HFF-Myc (cell line): ENCODE results near the gene ATP1B4.
"Not testable (repeated sequence)": the region's sequence is repeated elsewhere in the genome, so short reads cannot be mapped to it uniquely, and the experiment has no call there.

ENCODE experiments used
- DNase-seq: peaks from one replicate; pipeline ENCODE4 v3.0.0-alpha.2; 2011; ENCODE audit warnings: low read depth; ENCODE audit errors: extremely low read depth
- H3K4me3 ChIP-seq: replicated peaks from 2 replicates; pipeline ENCODE4 v1.5.1; 2011; ENCODE audit warnings: low read depth, mild to moderate bottlenecking, control low read depth, low read length
- TF ChIP-seq, protein P1 (sequence below): IDR thresholded peaks from 2 replicates; pipeline ENCODE4 v1.5.1; 2012; ENCODE audit warnings: mild to moderate bottlenecking, low read depth, low read length, control low read depth; ENCODE audit errors: missing control alignments

ATP1B4 gene

DNA sequence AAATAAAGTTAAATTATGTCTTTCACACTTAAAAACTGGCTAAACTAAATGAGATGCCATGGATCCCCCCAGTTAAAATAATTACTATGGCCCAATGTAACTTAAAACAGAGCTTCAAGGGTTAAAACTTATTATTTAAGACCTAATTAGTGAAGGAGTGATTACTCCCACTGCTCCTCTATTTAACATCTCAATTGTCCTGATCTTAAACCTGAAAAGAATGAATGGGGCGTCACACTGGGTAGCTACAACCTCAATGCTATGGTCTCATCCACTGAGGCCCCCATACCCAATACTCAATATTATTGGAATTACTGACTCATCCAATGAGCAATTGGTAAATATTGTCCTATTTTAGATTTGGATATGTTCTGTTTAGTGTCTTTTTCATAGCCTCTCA, 29.5 kb upstream of the ATP1B4 start:
- no peak for DNase-seq
- H3K4me3 ChIP-seq = no peak overlapping the region
- TF ChIP-seq, protein P1, sequence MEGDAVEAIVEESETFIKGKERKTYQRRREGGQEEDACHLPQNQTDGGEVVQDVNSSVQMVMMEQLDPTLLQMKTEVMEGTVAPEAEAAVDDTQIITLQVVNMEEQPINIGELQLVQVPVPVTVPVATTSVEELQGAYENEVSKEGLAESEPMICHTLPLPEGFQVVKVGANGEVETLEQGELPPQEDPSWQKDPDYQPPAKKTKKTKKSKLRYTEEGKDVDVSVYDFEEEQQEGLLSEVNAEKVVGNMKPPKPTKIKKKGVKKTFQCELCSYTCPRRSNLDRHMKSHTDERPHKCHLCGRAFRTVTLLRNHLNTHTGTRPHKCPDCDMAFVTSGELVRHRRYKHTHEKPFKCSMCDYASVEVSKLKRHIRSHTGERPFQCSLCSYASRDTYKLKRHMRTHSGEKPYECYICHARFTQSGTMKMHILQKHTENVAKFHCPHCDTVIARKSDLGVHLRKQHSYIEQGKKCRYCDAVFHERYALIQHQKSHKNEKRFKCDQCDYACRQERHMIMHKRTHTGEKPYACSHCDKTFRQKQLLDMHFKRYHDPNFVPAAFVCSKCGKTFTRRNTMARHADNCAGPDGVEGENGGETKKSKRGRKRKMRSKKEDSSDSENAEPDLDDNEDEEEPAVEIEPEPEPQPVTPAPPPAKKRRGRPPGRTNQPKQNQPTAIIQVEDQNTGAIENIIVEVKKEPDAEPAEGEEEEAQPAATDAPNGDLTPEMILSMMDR = no peak

DNA sequence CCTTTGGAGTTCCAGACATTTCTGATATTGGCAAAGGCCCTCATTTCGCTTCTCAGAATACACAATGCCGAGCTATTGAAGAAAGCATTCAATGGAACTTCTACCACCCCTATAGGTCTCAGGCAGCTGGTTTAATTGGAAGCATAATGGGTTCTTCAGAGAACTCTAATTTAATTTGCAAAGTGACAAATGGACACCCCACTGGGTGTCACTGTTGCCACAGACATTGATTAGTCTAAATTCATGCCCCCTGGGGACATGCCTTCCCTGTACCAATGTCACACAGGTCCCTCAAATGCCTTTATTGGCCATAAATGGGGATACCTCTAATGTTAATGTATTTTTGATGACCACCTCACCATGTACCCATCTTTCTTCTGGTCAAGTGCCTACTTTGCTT, 27.7 kb upstream of the ATP1B4 start:
- DNase-seq = no peak
- H3K4me3 ChIP-seq = no peak overlapping the region
- TF ChIP-seq, protein P1 = no peak

DNA sequence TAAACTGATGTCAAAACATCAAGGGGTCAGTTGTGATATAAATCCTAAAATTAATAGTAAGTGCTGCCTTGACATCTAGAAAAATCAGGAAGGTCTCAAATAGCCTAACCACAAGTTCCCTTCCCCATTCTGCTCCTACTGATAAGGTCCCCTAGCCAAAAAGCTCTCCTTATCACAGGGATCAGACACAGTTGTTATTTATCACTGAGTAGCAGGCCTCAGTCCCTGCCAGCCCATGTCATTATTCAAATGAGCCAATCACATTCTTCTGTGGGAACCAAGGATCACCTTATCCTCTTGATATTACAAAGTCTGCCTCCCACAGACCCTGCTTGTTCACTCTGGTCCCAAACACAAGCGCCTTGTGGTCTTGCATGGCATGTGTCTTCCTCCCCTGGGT, 27.3 kb upstream of the ATP1B4 start:
- TF ChIP-seq, protein P1 = no peak
- H3K4me3 ChIP-seq = no peak overlapping the region
- no peak for DNase-seq

DNA sequence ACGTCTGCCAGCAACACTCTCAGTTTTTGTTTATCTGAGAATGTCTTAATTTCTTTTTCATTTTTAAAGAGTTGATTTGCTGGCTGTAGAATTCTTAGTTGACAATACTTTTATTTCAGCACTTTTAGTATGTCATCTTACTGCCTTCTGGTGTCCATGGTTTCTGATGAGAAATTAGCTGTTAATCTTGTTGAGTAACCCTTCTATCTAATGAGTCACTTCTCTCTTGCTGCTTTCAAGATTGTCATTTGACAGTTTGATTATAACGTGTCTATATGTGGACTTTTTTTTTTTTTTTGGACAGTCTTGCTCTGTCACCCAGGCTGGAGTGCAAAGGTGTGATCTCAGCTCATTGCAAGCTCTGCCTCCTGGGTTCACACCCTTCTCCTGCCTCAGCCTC, 26.6 kb upstream of the ATP1B4 start:
- TF ChIP-seq, protein P1 = no peak
- H3K4me3 ChIP-seq = no peak overlapping the region
- no peak for DNase-seq

DNA sequence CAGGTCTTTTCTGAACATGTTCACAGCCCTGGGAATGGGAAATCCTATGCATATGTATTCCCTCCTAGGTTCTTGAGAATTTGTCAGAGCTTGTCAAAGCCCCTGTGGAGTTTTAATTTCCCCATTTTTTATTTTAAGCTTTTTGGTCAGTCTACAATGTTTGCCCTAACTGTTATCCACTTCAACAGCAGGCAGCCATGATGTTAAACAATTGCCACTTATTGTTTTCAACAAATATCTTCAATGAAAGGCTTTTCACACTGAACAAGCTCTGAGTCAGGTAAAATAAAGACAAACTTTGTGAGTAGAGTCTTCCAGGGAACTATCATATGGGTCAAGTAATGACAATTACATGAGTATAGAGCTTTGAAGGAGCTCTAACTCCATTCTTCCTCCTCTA, 25.0 kb upstream of the ATP1B4 start:
- DNase-seq = no peak
- H3K4me3 ChIP-seq = no peak overlapping the region
- TF ChIP-seq, protein P1 = no peak

DNA sequence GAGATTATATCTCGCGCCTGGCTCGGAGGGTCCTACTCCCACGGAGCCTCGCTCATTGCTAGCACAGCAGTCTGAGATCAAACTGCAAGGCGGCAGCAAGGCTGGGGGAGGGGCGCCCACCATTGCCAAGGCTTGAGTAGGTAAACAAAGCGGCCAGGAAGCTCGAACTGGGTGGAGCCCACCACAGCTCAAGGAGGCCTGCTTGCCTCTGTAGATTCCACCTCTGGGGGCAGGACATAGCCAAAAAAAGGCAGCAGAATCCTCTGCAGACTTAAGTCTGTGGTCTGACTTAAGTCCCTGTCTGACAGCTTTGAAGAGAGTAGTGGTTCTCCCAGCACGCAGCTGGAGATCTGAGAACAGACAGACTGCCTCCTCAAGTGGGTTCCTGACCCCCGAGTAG, 17.3 kb upstream of the ATP1B4 start:
- DNase-seq = not testable (repeated sequence)

DNA sequence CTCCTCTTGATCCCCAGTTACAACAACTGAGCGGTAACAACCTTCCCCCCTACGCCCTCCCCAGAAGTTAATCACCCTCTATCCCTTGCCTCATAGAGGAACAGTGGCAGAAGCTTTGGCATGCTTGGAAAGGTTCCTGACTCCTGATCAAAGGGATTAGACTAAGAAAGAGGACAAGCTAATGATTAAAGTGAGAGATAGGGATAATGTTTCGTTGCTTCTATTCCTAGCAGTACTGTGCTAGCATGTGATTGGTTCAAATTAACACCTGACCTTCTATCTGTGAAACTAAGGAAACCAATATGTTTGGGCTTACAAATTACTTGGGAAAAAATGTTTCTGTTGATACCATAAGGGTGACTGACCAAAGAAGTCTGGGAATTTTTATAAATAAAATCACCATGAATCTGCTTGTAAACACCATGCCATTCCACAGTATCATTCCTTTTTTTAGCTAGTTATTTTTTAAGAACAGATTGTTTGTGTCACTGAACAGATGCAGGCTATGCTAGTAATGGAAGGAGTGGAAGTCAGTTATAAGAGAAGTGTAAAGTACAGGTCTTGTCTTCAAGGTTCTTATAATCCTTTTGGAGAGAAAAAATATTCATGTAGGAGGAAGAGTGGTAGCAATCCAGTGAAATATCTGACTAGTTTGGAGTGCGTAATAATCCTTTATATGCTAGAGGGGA, 11.3 kb upstream of the ATP1B4 start:
- no peak for DNase-seq
- H3K4me3 ChIP-seq = no peak overlapping the region
- TF ChIP-seq, protein P1 = no peak

More for the DNA sequence above, 17.3 kb upstream of the ATP1B4 start:
- not testable (repeated sequence) for H3K4me3 ChIP-seq
